Lower leg skin (tissue), 3 donors: ENCODE measurements around the gene CSRP3.

Experiments
- CTCF ChIP-seq, 3 donors: fragments of 450-650 bp; IDR thresholded peaks; one replicate each; pipeline ENCODE4 v1.5.1; 2016; ENCODE audit warnings: antibody characterized with exemption in 3 of 3, mild to moderate bottlenecking in 3 of 3, moderate library complexity in 2 of 3
- POLR2A ChIP-seq, 2 donors: fragments of 450-650 bp; IDR thresholded peaks; one replicate each; pipeline ENCODE4 v1.6.1; 2016 to 2017; ENCODE audit warnings: antibody characterized with exemption in 2 of 2, mild to moderate bottlenecking in 1 of 2, moderate library complexity in 1 of 2

GRCh38 chr11:19216021-19216420 is 14.2 kb upstream of the CSRP3 start:
- TF ChIP-seq CTCF (IDR thresholded peaks at IDR 0.05) (no peak), POLR2A (IDR thresholded peaks at IDR 0.05) (no peak)
